Putamen (tissue), 1 donor: ENCODE results near the gene VPS13D.

Experiments used
- DNase-seq: peaks from one replicate; pipeline ENCODE4 v3.0.0-alpha.2; 2016; ENCODE audit warnings: low spot score

The VPS13D gene

GRCh38 chr1:12228979-12229378, 851 bp upstream of the VPS13D start:
- no peak for DNase-seq

GRCh38 chr1:12229386-12229834, 420 bp upstream of the VPS13D start:
- DNase-seq: no peak

GRCh38 chr1:12230549-12231275, 882 bp downstream of the VPS13D start:
- no peak for DNase-seq

- DNase-seq: no peak
Measured at GRCh38 chr1:12231276-12231595, 1.4 kb downstream of the VPS13D start.

- no peak for DNase-seq
Measured at GRCh38 chr1:12232221-12232620, 2.4 kb downstream of the VPS13D start.

- DNase-seq: no peak
Measured at GRCh38 chr1:12244078-12244477, 14.2 kb downstream of the VPS13D start.

- no peak for DNase-seq
Measured at GRCh38 chr1:12244585-12244984, 14.8 kb downstream of the VPS13D start.

- DNase-seq: no peak
Measured at GRCh38 chr1:12245116-12245515, 15.3 kb downstream of the VPS13D start.

GRCh38 chr1:12245733-12246132, 15.9 kb downstream of the VPS13D start:
- DNase-seq: no peak

GRCh38 chr1:12246584-12246983, 16.8 kb downstream of the VPS13D start:
- DNase-seq: no peak

- no peak for DNase-seq
Measured at GRCh38 chr1:12249181-12249580, 19.4 kb downstream of the VPS13D start.

- DNase-seq: no peak
Measured at GRCh38 chr1:12249748-12250147, 19.9 kb downstream of the VPS13D start.

GRCh38 chr1:12251442-12251841, 21.6 kb downstream of the VPS13D start:
- no peak for DNase-seq

- no peak for DNase-seq
Measured at GRCh38 chr1:12255913-12256312, 26.1 kb downstream of the VPS13D start.

GRCh38 chr1:12258272-12258671, 28.4 kb downstream of the VPS13D start:
- no peak for DNase-seq

- DNase-seq: no peak
Measured at GRCh38 chr1:12269351-12269750, 39.5 kb downstream of the VPS13D start.

GRCh38 chr1:12271033-12271432, 41.2 kb downstream of the VPS13D start:
- DNase-seq: no peak

- no peak for DNase-seq
Measured at GRCh38 chr1:12272770-12273169, 42.9 kb downstream of the VPS13D start.

- no peak for DNase-seq
Measured at GRCh38 chr1:12275370-12275769, 45.5 kb downstream of the VPS13D start.

GRCh38 chr1:12276225-12276624, 46.4 kb downstream of the VPS13D start:
- no peak for DNase-seq

- no peak for DNase-seq
Measured at GRCh38 chr1:12279003-12279402, 49.2 kb downstream of the VPS13D start.

GRCh38 chr1:12279728-12280464, 50.1 kb downstream of the VPS13D start:
- DNase-seq: no peak

GRCh38 chr1:12282142-12282541, 52.3 kb downstream of the VPS13D start:
- no peak for DNase-seq

- DNase-seq: no peak
Measured at GRCh38 chr1:12284486-12284885, 54.7 kb downstream of the VPS13D start.
